Endothelial cell of umbilical vein (primary cell): Measurements from ENCODE around the gene SCN11A.

ENCODE experiments used
- EZH2 ChIP-seq: IDR thresholded peaks from 2 replicates; pipeline ENCODE4 v1.6.1; 2012; ENCODE audit warnings: borderline replicate concordance, low read depth, mild to moderate bottlenecking, moderate library complexity, low read length, inconsistent platforms; ENCODE audit not compliant: severe bottlenecking
- FOS ChIP-seq: IDR thresholded peaks from 2 replicates; pipeline ENCODE4 v1.6.1; 2011; ENCODE audit warnings: mild to moderate bottlenecking, low read length, moderate library complexity, borderline replicate concordance; ENCODE audit not compliant: insufficient read depth
- JUN ChIP-seq: IDR thresholded peaks from 2 replicates; pipeline ENCODE4 v1.6.1; 2011; ENCODE audit warnings: borderline replicate concordance, low read depth; ENCODE audit not compliant: insufficient read length, insufficient read depth
- MYC ChIP-seq: IDR thresholded peaks from one replicate; pipeline ENCODE4 v1.6.1; 2011; ENCODE audit warnings: mild to moderate bottlenecking, low read depth, low read length
- POLR2A ChIP-seq: IDR thresholded peaks from 2 replicates; pipeline ENCODE4 v1.6.1; 2012; ENCODE audit warnings: low read depth, mild to moderate bottlenecking, control low read depth, low read length
- POLR2AphosphoS5 ChIP-seq: IDR thresholded peaks from 2 replicates; pipeline ENCODE4 v1.6.1; 2012; ENCODE audit warnings: low read depth, mild to moderate bottlenecking, control low read depth, low read length, moderate library complexity; ENCODE audit not compliant: insufficient read depth
- TF ChIP-seq, protein P1 (sequence below), 2 donors: IDR thresholded peaks; 1 replicate in 1 of 2; 2 replicates in 1 of 2; pipeline ENCODE4 v1.5.1; 2011; ENCODE audit warnings: low read length in 2 of 2, mild to moderate bottlenecking in 2 of 2, moderate library complexity in 2 of 2, control low read depth in 1 of 2, inconsistent platforms in 1 of 2, low read depth in 1 of 2; ENCODE audit not compliant: insufficient read depth in 1 of 2; ENCODE audit errors: extremely low read depth in 1 of 2
- TF ChIP-seq, protein P2 (sequence below): IDR thresholded peaks from 2 replicates; pipeline ENCODE4 v1.6.1; 2011; ENCODE audit not compliant: insufficient read depth, insufficient read length

DNA sequence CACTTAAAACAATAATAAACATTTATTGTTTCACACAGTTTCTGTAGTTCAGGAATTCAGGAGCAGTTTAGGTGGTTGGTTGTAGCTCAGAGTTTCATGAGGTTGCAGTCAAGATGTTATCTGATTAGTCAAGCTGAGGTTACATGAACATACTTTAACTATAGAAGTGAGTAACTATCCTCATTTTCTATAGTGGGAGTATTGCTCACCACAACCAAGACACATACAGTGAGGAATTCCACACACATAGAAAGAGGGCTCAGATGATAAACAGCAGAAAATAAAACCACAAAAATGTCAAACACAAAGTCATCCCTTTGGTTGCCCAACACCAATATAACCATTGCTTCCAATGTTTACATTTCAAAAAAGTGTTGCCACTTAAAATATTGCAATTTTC lies 13.6 kb downstream of the SCN11A start:
- TF ChIP-seq, protein P1, sequence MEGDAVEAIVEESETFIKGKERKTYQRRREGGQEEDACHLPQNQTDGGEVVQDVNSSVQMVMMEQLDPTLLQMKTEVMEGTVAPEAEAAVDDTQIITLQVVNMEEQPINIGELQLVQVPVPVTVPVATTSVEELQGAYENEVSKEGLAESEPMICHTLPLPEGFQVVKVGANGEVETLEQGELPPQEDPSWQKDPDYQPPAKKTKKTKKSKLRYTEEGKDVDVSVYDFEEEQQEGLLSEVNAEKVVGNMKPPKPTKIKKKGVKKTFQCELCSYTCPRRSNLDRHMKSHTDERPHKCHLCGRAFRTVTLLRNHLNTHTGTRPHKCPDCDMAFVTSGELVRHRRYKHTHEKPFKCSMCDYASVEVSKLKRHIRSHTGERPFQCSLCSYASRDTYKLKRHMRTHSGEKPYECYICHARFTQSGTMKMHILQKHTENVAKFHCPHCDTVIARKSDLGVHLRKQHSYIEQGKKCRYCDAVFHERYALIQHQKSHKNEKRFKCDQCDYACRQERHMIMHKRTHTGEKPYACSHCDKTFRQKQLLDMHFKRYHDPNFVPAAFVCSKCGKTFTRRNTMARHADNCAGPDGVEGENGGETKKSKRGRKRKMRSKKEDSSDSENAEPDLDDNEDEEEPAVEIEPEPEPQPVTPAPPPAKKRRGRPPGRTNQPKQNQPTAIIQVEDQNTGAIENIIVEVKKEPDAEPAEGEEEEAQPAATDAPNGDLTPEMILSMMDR (IDR thresholded peaks at IDR 0.05; ENCODE audit: extremely low read depth in 1 of 2, insufficient read depth in 1 of 2, low read depth in 1 of 2, low read length in 2 of 2): no peak
- TF ChIP-seq POLR2A (no peak), JUN (no peak), POLR2AphosphoS5 (no peak), MYC (no peak), FOS (no peak), EZH2 (no peak)
- TF ChIP-seq, protein P2, sequence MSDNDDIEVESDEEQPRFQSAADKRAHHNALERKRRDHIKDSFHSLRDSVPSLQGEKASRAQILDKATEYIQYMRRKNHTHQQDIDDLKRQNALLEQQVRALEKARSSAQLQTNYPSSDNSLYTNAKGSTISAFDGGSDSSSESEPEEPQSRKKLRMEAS: no peak
